HCT116 (cell line): Measurements from ENCODE around the gene DNAJC7. TPM values are rescaled to one million over a fixed set of nuclear protein-coding genes. Genes with fewer than 3 reads are reported as not detected.

Experiments used
- ATAC-seq: fragments of 200-7000 bp; cut with Tn5 transposase; 2 replicates; pipeline ENCODE4 v1.9.1; 2020; ENCODE audit warnings: mild to moderate bottlenecking, moderate library complexity
- BruUV-seq: library from RNA; stranded (reverse); fragments of 400-500 nt; replicated peaks from 2 replicates; lab custom pipeline; 2021; lab: Mats Ljungman, UMichigan
- CTCF ChIA-PET: fragments of 300-600 bp; sonication (Branson Sonifier 250); formaldehyde crosslinking; loops from one replicate; lab custom pipeline; 2021; ENCODE audit warnings: antibody characterized with exemption; lab: Charles Lee
- POLR2A ChIA-PET: fragments of 300-600, 350-600 bp; sonication (Branson Sonifier 250); formaldehyde crosslinking; loops from one replicate; lab custom pipeline; 2021; ENCODE audit warnings: antibody characterized with exemption; lab: Charles Lee
- RAD21 ChIA-PET, 2 experiments: fragments of 300-600 bp; sonication (Branson Sonifier 250); formaldehyde crosslinking; loops; one replicate each; lab custom pipeline; 2023; ENCODE audit warnings: low total read pairs in 2 of 2; ENCODE audit not compliant: uncharacterized antibody in 2 of 2, unreplicated experiment in 2 of 2, low non-redundant PET in 1 of 2; lab: Charles Lee
- DNase-seq: peaks from one replicate; pipeline ENCODE4 v3.0.0-alpha.2; 2010; ENCODE audit warnings: low read depth, low spot score
- H2AFZ ChIP-seq: fragments of 200-600 bp; shearing (Covaris generic), sonication (generic); 2 replicates; pipeline ENCODE4 v1.6.1; 2017; ENCODE audit warnings: low read depth, mixed run types, mixed read lengths, antibody characterized with exemption, low read length; ENCODE audit not compliant: poor library complexity, severe bottlenecking
- H3K27ac ChIP-seq: 2 replicates; pipeline ENCODE4 v1.5.1; 2012; ENCODE audit warnings: low read depth, low read length
- H3K27me3 ChIP-seq: fragments of 200-600 bp; sonication (generic); 2 replicates; pipeline ENCODE4 v1.6.1; 2016; ENCODE audit warnings: mixed run types, low read length, mixed read lengths; ENCODE audit not compliant: insufficient read depth
- H3K36me3 ChIP-seq, 2 experiments: fragments of 200-500 bp in 1 of 2; fragments of 200-600 bp in 1 of 2; sonication (Bioruptor generic) in 1 of 2; sonication (generic) in 1 of 2; 2 replicates each; pipeline versions ENCODE4 v1.5.1 to v1.6.1; 2014 to 2016; ENCODE audit warnings: low read length in 2 of 2, inconsistent platforms in 1 of 2, mixed read lengths in 1 of 2, mixed run types in 1 of 2; ENCODE audit not compliant: insufficient read depth in 2 of 2, control insufficient read depth in 1 of 2
- H3K4me1 ChIP-seq, 2 experiments: fragments of 200-600 bp in 1 of 2; sonication (generic) in 1 of 2; 2 replicates each; pipeline versions ENCODE4 v1.5.1 to v1.6.1; 2012 to 2017; ENCODE audit warnings: low read length in 2 of 2, inconsistent platforms in 1 of 2, mild to moderate bottlenecking in 1 of 2, mixed read lengths in 1 of 2, mixed run types in 1 of 2, moderate library complexity in 1 of 2; ENCODE audit not compliant: insufficient read depth in 2 of 2, control insufficient read depth in 1 of 2
- H3K4me2 ChIP-seq: fragments of 200-600 bp; sonication (generic); 2 replicates; pipeline ENCODE4 v1.6.1; 2017; ENCODE audit warnings: mixed run types, low read length, mixed read lengths
- H3K4me3 ChIP-seq, 2 experiments: fragments of 200-600 bp in 1 of 2; sonication (generic) in 1 of 2; replicated peaks in 1 of 2; 2 replicates each; pipeline ENCODE4 v1.5.1; 2011 to 2016; ENCODE audit warnings: low read length in 2 of 2, control low read depth in 1 of 2, low read depth in 1 of 2, mild to moderate bottlenecking in 1 of 2, mixed read lengths in 1 of 2, mixed run types in 1 of 2
- H3K79me2 ChIP-seq: fragments of 200-600 bp; sonication (generic); 2 replicates; pipeline ENCODE4 v1.6.1; 2017; ENCODE audit warnings: mild to moderate bottlenecking, mixed run types, low read length, moderate library complexity, mixed read lengths; ENCODE audit not compliant: insufficient read depth
- H3K9ac ChIP-seq: fragments of 200-600 bp; sonication (generic); 2 replicates; pipeline ENCODE4 v1.6.1; 2016; ENCODE audit warnings: low read length, mixed read lengths
- H3K9me2 ChIP-seq: fragments of 200-600 bp; sonication (generic), shearing (Covaris generic); 2 replicates; pipeline ENCODE4 v1.6.1; 2017; ENCODE audit warnings: mixed run types, mild to moderate bottlenecking, moderate library complexity; ENCODE audit not compliant: insufficient read depth
- H3K9me3 ChIP-seq, 2 experiments: fragments of 200-500 bp in 1 of 2; fragments of 200-600 bp in 1 of 2; sonication (Bioruptor generic) in 1 of 2; sonication (generic) in 1 of 2; 2 replicates each; pipeline ENCODE4 v1.6.1; 2014 to 2017; ENCODE audit warnings: low read length in 2 of 2, mixed read lengths in 2 of 2, inconsistent platforms in 1 of 2, low read depth in 1 of 2, mild to moderate bottlenecking in 1 of 2, mixed run types in 1 of 2, moderate library complexity in 1 of 2; ENCODE audit not compliant: control insufficient read depth in 1 of 2, insufficient read depth in 1 of 2
- H4K20me1 ChIP-seq: fragments of 200-600 bp; sonication (generic), shearing (Covaris generic); 2 replicates; pipeline ENCODE4 v1.6.1; 2017; ENCODE audit warnings: mixed run types, mild to moderate bottlenecking, moderate library complexity; ENCODE audit not compliant: insufficient read depth
- ATF3 ChIP-seq: IDR thresholded peaks from 2 replicates; pipeline ENCODE4 v1.6.1; 2012
- CBX3 ChIP-seq: IDR thresholded peaks from 2 replicates; pipeline ENCODE4 v1.6.1; 2012; ENCODE audit warnings: low read depth
- EZH2 ChIP-seq: fragments of 200-600 bp; sonication (generic); IDR thresholded peaks from 2 replicates; pipeline ENCODE4 v1.6.1; 2017; ENCODE audit warnings: antibody characterized with exemption, mixed run types
- EZH2phosphoT487 ChIP-seq: fragments of 200-600 bp; IDR thresholded peaks from 2 replicates; pipeline ENCODE4 v1.6.1; 2018; ENCODE audit warnings: antibody characterized with exemption, borderline replicate concordance
- FOSL1 ChIP-seq: IDR thresholded peaks from 2 replicates; pipeline ENCODE4 v1.6.1; 2012; ENCODE audit warnings: low read depth
- JUND ChIP-seq: IDR thresholded peaks from 2 replicates; pipeline ENCODE4 v1.6.1; 2012
- RAD21 ChIP-seq: IDR thresholded peaks from 2 replicates; pipeline ENCODE4 v1.6.1; 2012; ENCODE audit warnings: low read depth, mild to moderate bottlenecking
- SRF ChIP-seq: IDR thresholded peaks from 2 replicates; pipeline ENCODE4 v1.6.1; 2012; ENCODE audit warnings: low read depth
- TCF7L2 ChIP-seq: IDR thresholded peaks from 2 replicates; pipeline ENCODE4 v1.7.0; 2011; ENCODE audit warnings: borderline replicate concordance, inconsistent platforms; ENCODE audit not compliant: insufficient read depth, insufficient read length; ENCODE audit errors: extremely low read depth
- intact Hi-C: fragments of 100-400 bp; cut with micrococcal nuclease; formaldehyde crosslinking; loops from 2 replicates; pipeline ENCODE4 v1.10.0; 2022
- total RNA-seq: library from RNA; stranded (reverse); gene quantifications from one replicate; pipeline ENCODE4 v1.2.1, GENCODE V29; 2021; ENCODE audit not compliant: unreplicated experiment
- TF ChIP-seq, protein P1 (sequence below): IDR thresholded peaks from 2 replicates; pipeline ENCODE4 v1.6.1; 2011; ENCODE audit warnings: mild to moderate bottlenecking, low read length, moderate library complexity; ENCODE audit not compliant: insufficient replicate concordance; ENCODE audit errors: extremely low read depth
- TF ChIP-seq, protein P2 (sequence below), 3 experiments: fragments of 200-600 bp in 1 of 3; sonication (generic) in 1 of 3; IDR thresholded peaks in 2 of 3; conservative IDR thresholded peaks in 1 of 3; 2 replicates each; pipeline ENCODE4 v1.5.1; 2012 to 2017; ENCODE audit warnings: low read depth in 2 of 3, low read length in 2 of 3, antibody characterized with exemption in 1 of 3, borderline replicate concordance in 1 of 3, control low read depth in 1 of 3, mild to moderate bottlenecking in 1 of 3, mixed read lengths in 1 of 3, mixed run types in 1 of 3, moderate library complexity in 1 of 3; ENCODE audit not compliant: insufficient read depth in 1 of 3

DNAJC7 gene
- total RNA-seq, 1 experiment from 2014 or later: 113 TPM

DNA sequence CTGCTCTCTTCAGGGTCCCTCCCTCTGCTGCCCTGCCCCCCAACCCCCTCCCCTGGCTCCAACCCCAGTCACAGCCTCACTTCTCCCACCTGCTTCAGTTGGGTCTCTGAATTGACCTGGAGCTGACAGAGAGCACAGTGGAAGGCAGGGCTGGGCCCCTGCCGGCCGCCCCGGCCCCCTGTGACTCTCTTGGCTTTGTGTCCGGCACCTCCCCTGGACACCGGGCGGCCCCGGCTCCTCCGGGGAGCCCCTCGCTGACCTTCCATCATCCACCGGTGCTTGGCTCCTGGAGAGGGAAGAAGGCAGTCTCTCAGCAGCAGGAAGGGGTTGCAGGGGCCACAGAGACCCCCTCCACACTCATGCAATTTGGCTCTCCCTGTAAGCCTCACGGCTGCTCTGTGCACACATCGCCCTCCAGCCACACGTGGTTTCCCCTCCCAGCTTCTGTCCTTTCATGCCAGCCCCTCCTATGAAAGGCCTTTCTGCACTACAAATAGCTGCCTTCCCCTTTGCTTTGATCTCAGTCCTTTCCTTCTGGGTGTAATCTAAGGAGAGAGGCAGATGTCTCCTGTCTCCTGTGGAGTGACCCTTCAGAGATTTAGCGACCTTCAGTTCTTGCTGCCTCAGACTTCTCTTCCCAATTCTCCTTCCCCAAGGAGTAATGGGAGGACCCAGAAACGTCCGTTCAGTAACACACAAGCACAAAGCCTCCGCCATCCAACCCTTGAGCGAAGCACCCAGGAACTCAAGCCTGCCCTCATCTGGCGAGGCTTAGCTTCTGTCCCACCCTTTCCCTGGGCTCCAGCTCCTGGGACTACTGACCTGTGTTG, 10.9 kb upstream of the DNAJC7 start:
- no peak overlapping the region for H3K9ac ChIP-seq
- intact Hi-C loops: loop anchor here (10.0 kb wide), 1 partner anchor 497 kb away; no protein-coding TSS in a partner anchor

More for the DNA sequence above, 10.9 kb upstream of the DNAJC7 start:
- no peaks in the 10 kb centered on the region for H3K9me3 ChIP-seq
- 0 out of 2 replicates have a peak overlapping the region, but pooled peaks have one; percentile 13 for H3K4me2 ChIP-seq
- TF ChIP-seq JUND (no peak), EZH2 (no peak), EZH2phosphoT487 (no peak), FOSL1 (no peak), ATF3 (no peak), CBX3 (no peak), RAD21 (peak; percentile 36), TCF7L2 (peak; percentile 17), SRF (no peak)
- TF ChIP-seq, protein P1, sequence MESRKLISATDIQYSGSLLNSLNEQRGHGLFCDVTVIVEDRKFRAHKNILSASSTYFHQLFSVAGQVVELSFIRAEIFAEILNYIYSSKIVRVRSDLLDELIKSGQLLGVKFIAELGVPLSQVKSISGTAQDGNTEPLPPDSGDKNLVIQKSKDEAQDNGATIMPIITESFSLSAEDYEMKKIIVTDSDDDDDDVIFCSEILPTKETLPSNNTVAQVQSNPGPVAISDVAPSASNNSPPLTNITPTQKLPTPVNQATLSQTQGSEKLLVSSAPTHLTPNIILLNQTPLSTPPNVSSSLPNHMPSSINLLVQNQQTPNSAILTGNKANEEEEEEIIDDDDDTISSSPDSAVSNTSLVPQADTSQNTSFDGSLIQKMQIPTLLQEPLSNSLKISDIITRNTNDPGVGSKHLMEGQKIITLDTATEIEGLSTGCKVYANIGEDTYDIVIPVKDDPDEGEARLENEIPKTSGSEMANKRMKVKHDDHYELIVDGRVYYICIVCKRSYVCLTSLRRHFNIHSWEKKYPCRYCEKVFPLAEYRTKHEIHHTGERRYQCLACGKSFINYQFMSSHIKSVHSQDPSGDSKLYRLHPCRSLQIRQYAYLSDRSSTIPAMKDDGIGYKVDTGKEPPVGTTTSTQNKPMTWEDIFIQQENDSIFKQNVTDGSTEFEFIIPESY: no peak
- TF ChIP-seq, protein P2, sequence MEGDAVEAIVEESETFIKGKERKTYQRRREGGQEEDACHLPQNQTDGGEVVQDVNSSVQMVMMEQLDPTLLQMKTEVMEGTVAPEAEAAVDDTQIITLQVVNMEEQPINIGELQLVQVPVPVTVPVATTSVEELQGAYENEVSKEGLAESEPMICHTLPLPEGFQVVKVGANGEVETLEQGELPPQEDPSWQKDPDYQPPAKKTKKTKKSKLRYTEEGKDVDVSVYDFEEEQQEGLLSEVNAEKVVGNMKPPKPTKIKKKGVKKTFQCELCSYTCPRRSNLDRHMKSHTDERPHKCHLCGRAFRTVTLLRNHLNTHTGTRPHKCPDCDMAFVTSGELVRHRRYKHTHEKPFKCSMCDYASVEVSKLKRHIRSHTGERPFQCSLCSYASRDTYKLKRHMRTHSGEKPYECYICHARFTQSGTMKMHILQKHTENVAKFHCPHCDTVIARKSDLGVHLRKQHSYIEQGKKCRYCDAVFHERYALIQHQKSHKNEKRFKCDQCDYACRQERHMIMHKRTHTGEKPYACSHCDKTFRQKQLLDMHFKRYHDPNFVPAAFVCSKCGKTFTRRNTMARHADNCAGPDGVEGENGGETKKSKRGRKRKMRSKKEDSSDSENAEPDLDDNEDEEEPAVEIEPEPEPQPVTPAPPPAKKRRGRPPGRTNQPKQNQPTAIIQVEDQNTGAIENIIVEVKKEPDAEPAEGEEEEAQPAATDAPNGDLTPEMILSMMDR (IDR thresholded peaks at IDR 0.05 in 2 of 3, conservative IDR thresholded peaks at IDR 0.05 in 1 of 3; ENCODE audit: borderline replicate concordance in 1 of 3, insufficient read depth in 1 of 3, low read depth in 2 of 3, low read length in 2 of 3): peak; percentile 47 to 68 (median 56); a peak in 5 of 6 replicates
- peak; percentile 39 for DNase-seq
- no peaks in the 10 kb centered on the region for H3K79me2 ChIP-seq
- ChIA-PET POLR2A (interaction anchor here (0.8 to 1.5 kb wide), 4 partner anchors 8 to 12 kb away, joined by 3 to 6 read pairs (median 3); partner anchors contain the start of genes DNAJC7 and NKIRAS2), CTCF (interaction anchor here (0.9 to 3.7 kb wide), 7 partner anchors 10 to 194 kb away, joined by 3 to 16 read pairs (median 4); partner anchors contain the start of genes CNP, DNAJC7 and NKIRAS2), RAD21 (interaction anchor here in 1 of 2 experiments (0.5 kb wide), 1 partner anchor 120 kb away, joined by 3 read pairs; no protein-coding TSS in a partner anchor)
- H3K4me1 ChIP-seq: peaks cover 15 to 32% of the 10 kb centered on the region in 2 experiments
- no peak overlapping the region for H3K4me3 ChIP-seq
- ATAC-seq: peak; percentile 77
- H3K36me3 ChIP-seq: peaks cover 7 to 9% of the 10 kb centered on the region in 2 experiments; a peak in 2 of 4 replicates
- H4K20me1 ChIP-seq: no peaks in the 10 kb centered on the region
- H3K27ac ChIP-seq: no peak overlapping the region
- no peak overlapping the region for H2AFZ ChIP-seq
- H3K9me2 ChIP-seq: no peaks in the 10 kb centered on the region
- no TSS peak for BruUV-seq
- H3K27me3 ChIP-seq: no peaks in the 10 kb centered on the region
